GM18498 (cell line): Measurements from ENCODE around the gene AJAP1.
"Not testable (repeated sequence)": the region's sequence is repeated elsewhere in the genome, so short reads cannot be mapped to it uniquely, and the experiment has no call there.

ENCODE experiments used
- ATAC-seq: cut with Tn5 transposase; IDR thresholded peaks from one replicate; pipeline ENCODE4 v1.9.1; 2021; ENCODE audit warnings: mild to moderate bottlenecking, moderate library complexity; ENCODE audit not compliant: unreplicated experiment

AJAP1 gene

GRCh38 chr1:4653796-4654725 is at the start of gene AJAP1:
Gene AJAP1, plus strand, starts transcription at chr1:4654609. Its CDS starts 817 bp downstream, at chr1:4655426.
- no peak for ATAC-seq

- ATAC-seq, result no peak
These were observed 49.3 kb upstream of the AJAP1 start for GRCh38 chr1:4605158-4605557.

- no peak for ATAC-seq
These were observed 42.7 kb upstream of the AJAP1 start for GRCh38 chr1:4611563-4612341.

- ATAC-seq, result no peak
These were observed 41.4 kb upstream of the AJAP1 start for GRCh38 chr1:4612991-4613390.

- no peak for ATAC-seq
These were observed 40.6 kb upstream of the AJAP1 start for GRCh38 chr1:4613606-4614370.

GRCh38 chr1:4614371-4615137 is 39.9 kb upstream of the AJAP1 start:
- ATAC-seq, result no peak

GRCh38 chr1:4615138-4615470 is 39.3 kb upstream of the AJAP1 start:
- no peak for ATAC-seq

- ATAC-seq, result no peak
These were observed 38.9 kb upstream of the AJAP1 start for GRCh38 chr1:4615501-4615900.

- ATAC-seq, result no peak
These were observed 37.5 kb upstream of the AJAP1 start for GRCh38 chr1:4616831-4617465.

GRCh38 chr1:4617506-4617905 is 36.9 kb upstream of the AJAP1 start:
- no peak for ATAC-seq

- not testable (repeated sequence) for ATAC-seq
These were observed 35.6 kb upstream of the AJAP1 start for GRCh38 chr1:4618827-4619226.

- ATAC-seq, result no peak
These were observed 32.8 kb upstream of the AJAP1 start for GRCh38 chr1:4621646-4622045.

- no peak for ATAC-seq
These were observed 31.6 kb upstream of the AJAP1 start for GRCh38 chr1:4622821-4623220.

GRCh38 chr1:4624141-4624715 is 30.2 kb upstream of the AJAP1 start:
- no peak for ATAC-seq

GRCh38 chr1:4624801-4625200 is 29.6 kb upstream of the AJAP1 start:
- ATAC-seq, result no peak

GRCh38 chr1:4626061-4626460 is 28.3 kb upstream of the AJAP1 start:
- ATAC-seq, result no peak

GRCh38 chr1:4626560-4627319 is 27.7 kb upstream of the AJAP1 start:
- ATAC-seq, result no peak

- ATAC-seq, result no peak
These were observed 27.1 kb upstream of the AJAP1 start for GRCh38 chr1:4627353-4627752.

GRCh38 chr1:4628992-4629391 is 25.4 kb upstream of the AJAP1 start:
- ATAC-seq, result no peak
